Activated naive CD4-positive, alpha-beta T cell treated with anti-CD3 and anti-CD28 coated beads, Interleukin-2, amount 10 ng/mL, durations not matched to agents 7 days and 5 days (primary cell): ENCODE data around the gene SHE.

Experiments
- CTCF ChIA-PET: fragments of 350-600 bp; sonication (Branson Sonifier 250); formaldehyde crosslinking; loops from one replicate; lab custom pipeline; 2021; ENCODE audit warnings: antibody characterized with exemption; lab: Charles Lee
- DNase-seq: peaks from one replicate; pipeline ENCODE4 v3.0.0-alpha.2; 2020
- H3K27ac Mint-ChIP-seq: one replicate; pipeline ENCODE4 v1.8.0; 2021; ENCODE audit warnings: mild to moderate bottlenecking, moderate library complexity, mixed read lengths
- H3K27me3 Mint-ChIP-seq: one replicate; pipeline ENCODE4 v1.8.0; 2021; ENCODE audit warnings: mild to moderate bottlenecking, mixed read lengths
- H3K36me3 Mint-ChIP-seq: one replicate; pipeline ENCODE4 v1.8.0; 2021; ENCODE audit warnings: mixed read lengths
- H3K4me1 Mint-ChIP-seq: one replicate; pipeline ENCODE4 v1.8.0; 2021; ENCODE audit warnings: mixed read lengths
- H3K4me3 Mint-ChIP-seq: one replicate; pipeline ENCODE4 v1.8.0; 2021; ENCODE audit warnings: mild to moderate bottlenecking, moderate library complexity, mixed read lengths
- H3K9me3 Mint-ChIP-seq: one replicate; pipeline ENCODE4 v1.8.0; 2021; ENCODE audit warnings: mixed read lengths

The SHE gene

DNA sequence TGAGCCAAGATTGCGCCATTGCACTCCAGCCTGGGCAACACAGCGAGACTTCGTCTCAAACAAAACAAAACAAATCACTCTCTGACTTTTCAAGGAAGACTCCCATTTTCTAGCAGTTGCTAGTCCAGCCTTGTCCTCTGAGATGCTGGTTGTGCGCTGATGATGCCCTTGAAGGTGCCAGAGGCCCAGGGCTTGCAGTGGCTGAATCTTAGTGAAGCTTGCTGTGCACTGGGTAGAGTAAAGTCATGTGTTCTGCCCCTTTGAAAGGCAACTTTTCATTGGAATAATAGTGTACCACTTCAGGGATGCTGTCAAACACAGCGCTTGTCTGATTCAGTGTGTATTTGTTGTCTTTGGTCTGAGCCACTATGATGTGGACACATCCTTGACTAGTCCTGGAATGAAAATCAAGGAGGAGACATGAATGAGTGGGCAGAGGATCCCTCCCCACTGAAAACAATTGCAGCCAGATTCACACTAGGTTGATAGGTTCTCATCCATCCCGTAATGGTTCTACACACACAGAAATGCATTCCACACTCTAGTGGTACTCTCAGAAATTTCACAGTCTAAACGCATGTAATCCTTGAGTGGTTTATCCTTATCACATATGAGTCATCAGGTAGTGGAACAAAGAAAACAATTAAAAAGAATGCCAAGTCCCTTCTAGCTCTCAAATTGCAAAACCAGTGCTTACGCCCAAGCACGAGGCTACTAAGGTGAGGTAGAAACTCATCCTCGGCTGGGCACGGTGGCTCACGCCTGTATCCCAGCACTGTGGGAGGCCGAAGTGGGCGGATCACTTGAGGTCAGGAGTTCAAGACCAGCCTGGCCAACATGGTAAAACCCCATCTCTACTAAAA, 18.0 kb downstream of the SHE start:
- Mint-ChIP-seq H3K27ac (no peak overlapping the region), H3K36me3 (no peaks in the 10 kb centered on the region), H3K4me1 (peaks cover 4% of the 10 kb centered on the region), H3K9me3 (no peaks in the 10 kb centered on the region), H3K27me3 (peaks cover 43% of the 10 kb centered on the region), H3K4me3 (no peak overlapping the region)
- CTCF ChIA-PET, result interaction anchor here (1.1 to 5.5 kb wide), 3 partner anchors 63 to 81 kb away, joined by 3 to 128 read pairs (median 6); no protein-coding TSS in a partner anchor
- DNase-seq, result no peak

DNA sequence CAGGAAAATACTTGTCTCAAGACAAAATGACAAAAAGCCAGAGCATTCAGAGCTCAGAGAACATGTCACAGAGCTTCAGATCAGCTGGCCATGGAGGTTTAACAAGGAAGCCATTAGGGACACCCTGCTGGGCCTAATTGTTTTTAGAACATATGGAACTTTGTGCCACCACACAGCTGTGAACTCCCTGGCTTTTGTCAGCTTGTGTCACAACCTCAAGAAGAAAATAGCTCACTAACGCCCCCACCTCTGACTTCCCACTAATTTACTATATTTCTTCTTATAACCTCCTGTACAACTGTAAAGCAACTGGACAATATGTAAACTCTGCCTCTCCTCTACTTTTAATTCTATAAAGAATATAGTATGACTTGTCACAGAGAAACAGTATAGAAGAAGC, 21.2 kb downstream of the SHE start:
- DNase-seq, result no peak
- Mint-ChIP-seq H3K27me3 (peaks cover 32% of the 10 kb centered on the region), H3K4me3 (no peak overlapping the region), H3K9me3 (no peaks in the 10 kb centered on the region), H3K27ac (no peak overlapping the region), H3K36me3 (no peaks in the 10 kb centered on the region), H3K4me1 (peaks cover 17% of the 10 kb centered on the region)
- CTCF ChIA-PET, result interaction anchor here (0.7 to 5.5 kb wide), 21 partner anchors 8 to 562 kb away, joined by 3 to 128 read pairs (median 4); partner anchors contain the start of gene PMVK

DNA sequence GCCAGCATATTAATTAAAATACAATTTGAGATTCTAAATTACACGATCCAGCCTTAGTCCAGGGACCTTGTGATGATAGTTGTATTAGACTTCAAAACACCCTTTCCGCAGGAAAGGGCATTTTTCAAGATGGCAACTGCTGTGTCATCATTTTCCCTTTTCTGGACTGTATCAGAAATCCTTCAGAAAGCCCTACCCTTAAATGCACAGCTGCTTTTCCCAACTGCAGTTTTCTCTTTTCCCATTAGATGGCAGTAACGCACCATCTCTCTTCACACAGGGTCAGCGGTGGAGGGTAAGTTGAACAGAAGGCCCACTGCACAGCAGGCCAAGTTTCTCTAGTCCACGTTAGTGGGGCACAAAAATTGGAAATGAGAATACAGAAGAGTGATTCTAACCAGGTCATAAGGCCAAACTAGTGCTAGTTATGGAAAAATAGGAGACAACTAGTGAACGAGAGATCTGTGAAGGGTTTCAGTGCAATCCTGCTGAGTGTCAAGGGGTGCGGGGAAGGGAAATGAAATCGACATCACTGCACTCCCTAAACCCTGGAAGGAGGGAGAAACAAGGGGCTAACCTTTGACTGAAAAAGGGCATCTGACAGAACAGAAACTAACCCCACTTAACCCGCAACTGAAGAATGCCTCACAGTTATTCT, 22.3 kb downstream of the SHE start:
- Mint-ChIP-seq H3K36me3 (no peaks in the 10 kb centered on the region), H3K4me1 (peaks cover 17% of the 10 kb centered on the region), H3K27ac (no peak overlapping the region), H3K4me3 (no peak overlapping the region), H3K27me3 (peaks cover 23% of the 10 kb centered on the region), H3K9me3 (no peaks in the 10 kb centered on the region)
- CTCF ChIA-PET, result interaction anchor here (0.6 to 5.5 kb wide), 31 partner anchors 9 to 605 kb away, joined by 3 to 128 read pairs (median 6); no protein-coding TSS in a partner anchor
- DNase-seq, result peak; percentile 66

DNA sequence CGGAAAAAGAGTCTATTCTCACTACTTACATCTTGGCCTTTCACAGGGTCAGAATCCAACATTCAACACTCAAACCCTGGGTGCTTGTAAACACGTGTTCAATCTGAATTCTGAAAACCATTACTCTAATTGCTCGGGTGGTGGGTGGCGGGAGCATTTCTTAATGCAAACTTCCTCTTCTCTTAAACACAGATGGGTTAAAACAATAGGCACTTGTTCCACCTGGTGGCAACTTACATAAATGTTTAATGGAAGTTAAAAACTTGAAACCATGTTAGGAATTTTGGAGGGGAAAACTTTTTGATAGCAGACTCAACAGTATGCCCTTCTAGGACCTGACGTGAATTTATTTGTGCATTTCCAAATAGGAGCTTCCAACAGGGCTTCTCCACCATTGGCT, 23.6 kb downstream of the SHE start:
- no peak overlapping the region for H3K27ac Mint-ChIP-seq
- H3K36me3 Mint-ChIP-seq, result no peaks in the 10 kb centered on the region
- CTCF ChIA-PET, result interaction anchor here (0.7 to 5.5 kb wide), 19 partner anchors 11 to 539 kb away, joined by 3 to 128 read pairs (median 7); no protein-coding TSS in a partner anchor
- H3K4me3 Mint-ChIP-seq, result no peak overlapping the region
- peaks cover 17% of the 10 kb centered on the region for H3K4me1 Mint-ChIP-seq
- peaks cover 12% of the 10 kb centered on the region for H3K27me3 Mint-ChIP-seq
- DNase-seq, result peak; percentile 43
- no peaks in the 10 kb centered on the region for H3K9me3 Mint-ChIP-seq

DNA sequence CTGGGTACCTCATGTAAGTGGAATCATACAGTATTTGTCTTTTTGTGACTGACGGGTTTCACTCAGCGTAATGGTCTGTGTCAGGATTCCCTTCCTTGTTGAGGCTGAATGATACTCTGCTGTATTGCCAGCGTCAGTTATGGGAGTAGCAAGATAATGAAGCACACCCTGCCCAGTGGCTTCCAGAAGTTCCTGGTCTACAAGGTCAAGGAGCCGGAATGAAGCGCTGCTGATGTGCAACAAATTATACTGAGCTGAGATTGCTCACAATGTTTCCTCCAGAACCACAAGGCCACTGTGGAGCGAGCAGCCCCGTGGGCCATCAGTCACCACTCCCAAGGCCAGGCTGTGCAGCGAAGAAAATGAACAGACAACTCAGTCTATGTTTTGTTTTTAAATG, 24.2 kb downstream of the SHE start:
- peaks cover 6% of the 10 kb centered on the region for H3K27me3 Mint-ChIP-seq
- DNase-seq, result no peak
- CTCF ChIA-PET, result interaction anchor here (0.7 to 2.4 kb wide), 3 partner anchors 71 to 154 kb away, joined by 3 to 13 read pairs (median 5); no protein-coding TSS in a partner anchor
- H3K9me3 Mint-ChIP-seq, result no peaks in the 10 kb centered on the region
- no peaks in the 10 kb centered on the region for H3K36me3 Mint-ChIP-seq
- peaks cover 17% of the 10 kb centered on the region for H3K4me1 Mint-ChIP-seq
- H3K27ac Mint-ChIP-seq, result no peak overlapping the region
- H3K4me3 Mint-ChIP-seq, result no peak overlapping the region

DNA sequence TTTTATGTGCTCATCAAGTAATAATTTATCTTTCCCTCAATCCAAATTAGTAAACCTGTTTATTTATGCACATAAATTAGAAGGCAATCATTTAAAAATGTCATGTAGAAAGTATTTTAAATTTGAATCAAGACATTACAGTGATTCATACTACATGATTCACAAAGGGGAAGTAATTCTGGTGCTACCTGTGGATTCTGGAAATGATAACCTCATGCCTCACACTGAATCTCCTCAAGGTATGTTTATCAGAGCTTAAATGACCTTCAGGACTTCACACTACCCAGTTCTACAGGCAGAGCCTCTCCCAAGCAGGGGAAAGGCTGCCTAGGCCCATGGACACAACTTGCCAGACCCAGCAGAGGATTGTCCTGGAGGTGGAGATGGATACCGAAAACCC, 25.4 kb downstream of the SHE start:
- Mint-ChIP-seq H3K4me3 (no peak overlapping the region), H3K4me1 (peaks cover 17% of the 10 kb centered on the region), H3K36me3 (no peaks in the 10 kb centered on the region), H3K9me3 (no peaks in the 10 kb centered on the region), H3K27ac (no peak overlapping the region), H3K27me3 (peaks cover 2% of the 10 kb centered on the region)
- CTCF ChIA-PET, result interaction anchor here (0.6 to 1.1 kb wide), 2 partner anchors 58 to 91 kb away, joined by 3 read pairs; no protein-coding TSS in a partner anchor
- no peak for DNase-seq

DNA sequence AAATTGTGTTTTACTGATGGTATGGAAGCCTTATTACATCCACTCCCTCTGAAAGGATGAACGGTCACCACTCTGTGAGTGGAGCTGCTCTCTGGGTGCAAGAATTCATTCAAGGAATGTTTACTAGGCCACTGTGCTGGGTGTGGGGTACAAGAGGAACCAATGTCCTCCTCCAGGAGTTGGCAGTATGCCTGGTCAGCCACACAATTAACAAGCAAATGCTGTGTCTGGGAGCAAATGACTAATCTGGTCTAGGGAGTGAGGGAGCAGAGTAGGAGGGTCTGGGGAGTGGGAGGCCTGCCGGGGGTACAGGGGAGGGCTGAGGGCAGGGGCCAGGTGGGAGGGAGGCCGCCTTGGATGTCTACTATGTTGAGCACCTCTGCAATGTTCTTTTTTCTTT, 27.4 kb downstream of the SHE start:
- H3K4me3 Mint-ChIP-seq, result no peak overlapping the region
- no peaks in the 10 kb centered on the region for H3K36me3 Mint-ChIP-seq
- H3K4me1 Mint-ChIP-seq, result peaks cover 15% of the 10 kb centered on the region
- DNase-seq, result no peak
- CTCF ChIA-PET, result interaction anchor here (1.0 to 1.1 kb wide), 2 partner anchors 71 kb away, joined by 3 read pairs; no protein-coding TSS in a partner anchor
- no peak overlapping the region for H3K27ac Mint-ChIP-seq
- H3K27me3 Mint-ChIP-seq, result peaks cover 5% of the 10 kb centered on the region
- H3K9me3 Mint-ChIP-seq, result no peaks in the 10 kb centered on the region

DNA sequence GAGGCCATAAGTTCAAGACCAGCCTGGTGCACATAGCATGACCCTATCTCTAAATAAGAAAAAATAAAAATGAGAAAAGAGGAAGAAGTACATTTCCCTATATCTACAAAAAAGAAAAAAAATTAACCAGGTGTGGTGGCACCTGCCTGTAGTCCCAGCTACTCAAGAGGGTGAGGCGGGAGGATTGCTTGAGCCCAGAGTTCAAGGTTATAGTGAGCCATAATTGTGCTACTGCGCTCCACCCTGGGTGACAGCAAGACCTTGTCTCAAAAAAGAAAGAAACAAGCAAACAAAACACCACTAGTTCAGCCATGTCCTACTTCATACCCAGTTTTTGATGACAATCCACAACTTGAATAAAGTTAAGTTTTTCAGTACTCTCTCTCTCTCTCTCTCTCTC, 30.9 kb downstream of the SHE start:
- Mint-ChIP-seq H3K36me3 (no peaks in the 10 kb centered on the region), H3K27ac (no peak overlapping the region), H3K4me1 (peaks cover 14% of the 10 kb centered on the region), H3K4me3 (no peak overlapping the region), H3K9me3 (no peaks in the 10 kb centered on the region), H3K27me3 (peaks cover 10% of the 10 kb centered on the region)
- CTCF ChIA-PET, result no interaction called here
- DNase-seq, result no peak

DNA sequence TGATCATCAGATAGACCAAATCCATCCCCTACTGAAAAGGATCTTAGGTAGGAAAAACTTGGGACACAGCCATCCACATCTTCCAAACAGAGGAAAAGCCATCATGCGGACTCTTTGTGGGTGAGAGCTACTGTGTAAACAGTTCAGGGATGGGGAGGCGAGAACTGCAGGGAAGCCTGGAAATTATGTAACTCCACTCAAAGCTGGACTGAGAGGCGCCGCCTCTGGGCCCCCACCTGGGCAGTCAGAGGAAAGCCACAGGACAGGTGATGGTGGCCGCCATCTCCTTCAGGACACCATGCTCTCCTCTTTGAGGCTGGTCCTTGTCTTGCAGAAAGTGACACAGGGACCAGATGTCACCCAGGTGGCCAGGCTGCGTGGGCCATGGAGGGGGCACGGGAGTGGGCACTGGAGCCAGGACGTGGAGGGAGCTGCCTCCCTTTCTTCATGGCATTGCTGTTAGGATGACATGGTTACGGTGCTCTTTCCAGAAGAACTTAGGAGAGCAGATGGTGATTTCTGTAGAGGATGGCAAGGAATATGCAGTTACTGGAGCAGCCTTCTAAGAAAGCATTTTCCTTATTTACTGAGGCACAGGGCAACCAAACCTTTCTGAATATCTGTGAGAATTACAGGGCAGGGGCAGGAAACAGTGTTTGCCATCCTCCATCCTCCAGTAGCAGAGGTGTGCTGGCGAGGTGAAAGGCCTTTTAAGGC, 32.2 kb downstream of the SHE start:
- no peaks in the 10 kb centered on the region for H3K9me3 Mint-ChIP-seq
- peaks cover 21% of the 10 kb centered on the region for H3K27me3 Mint-ChIP-seq
- no peaks in the 10 kb centered on the region for H3K36me3 Mint-ChIP-seq
- H3K4me1 Mint-ChIP-seq, result peaks cover 27% of the 10 kb centered on the region
- no peak overlapping the region for H3K4me3 Mint-ChIP-seq
- no peak overlapping the region for H3K27ac Mint-ChIP-seq
- no peak for DNase-seq
- CTCF ChIA-PET, result no interaction called here

DNA sequence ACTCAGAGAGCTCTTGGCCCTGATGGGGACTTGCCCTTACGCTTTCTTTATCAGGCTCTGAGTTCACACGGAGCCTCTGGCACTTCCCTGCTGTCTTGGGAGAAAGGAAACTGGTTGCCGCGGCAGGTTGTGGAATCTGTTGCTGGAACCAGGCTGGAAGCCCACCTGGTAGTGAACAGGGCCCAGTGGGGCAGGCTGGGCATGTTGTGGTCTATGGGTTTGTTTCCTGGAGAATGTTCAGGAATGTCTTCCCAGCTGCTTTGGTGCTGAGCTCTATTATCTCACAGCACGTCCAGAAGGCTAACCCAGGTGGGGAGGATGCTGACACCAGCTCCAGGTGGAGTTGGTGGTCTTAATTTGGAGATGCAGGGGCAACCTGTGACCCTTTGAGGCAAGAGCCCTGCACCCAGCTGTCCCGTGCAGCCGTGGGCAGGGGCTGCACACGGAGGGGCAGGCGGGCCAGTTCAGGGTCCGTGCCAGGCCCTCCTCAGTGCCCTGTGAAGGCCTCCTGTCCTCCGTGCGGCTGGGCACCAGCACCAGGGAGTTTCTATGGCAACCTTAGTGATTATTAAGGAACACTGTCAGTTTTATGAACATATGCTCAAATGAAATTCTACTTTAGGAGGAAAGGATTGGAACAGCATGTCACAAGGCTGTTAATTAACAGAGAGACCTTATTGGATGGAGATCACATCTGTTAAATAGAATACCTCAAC, 33.5 kb downstream of the SHE start:
- peak; percentile 5 for DNase-seq
- Mint-ChIP-seq H3K9me3 (no peaks in the 10 kb centered on the region), H3K27me3 (peaks cover 24% of the 10 kb centered on the region), H3K27ac (no peak overlapping the region), H3K36me3 (peaks cover 2% of the 10 kb centered on the region), H3K4me1 (peaks cover 40% of the 10 kb centered on the region), H3K4me3 (no peak overlapping the region)
- CTCF ChIA-PET, result interaction anchor here (1.5 to 1.9 kb wide), 3 partner anchors 11 to 65 kb away, joined by 5 to 9 read pairs (median 5); no protein-coding TSS in a partner anchor

DNA sequence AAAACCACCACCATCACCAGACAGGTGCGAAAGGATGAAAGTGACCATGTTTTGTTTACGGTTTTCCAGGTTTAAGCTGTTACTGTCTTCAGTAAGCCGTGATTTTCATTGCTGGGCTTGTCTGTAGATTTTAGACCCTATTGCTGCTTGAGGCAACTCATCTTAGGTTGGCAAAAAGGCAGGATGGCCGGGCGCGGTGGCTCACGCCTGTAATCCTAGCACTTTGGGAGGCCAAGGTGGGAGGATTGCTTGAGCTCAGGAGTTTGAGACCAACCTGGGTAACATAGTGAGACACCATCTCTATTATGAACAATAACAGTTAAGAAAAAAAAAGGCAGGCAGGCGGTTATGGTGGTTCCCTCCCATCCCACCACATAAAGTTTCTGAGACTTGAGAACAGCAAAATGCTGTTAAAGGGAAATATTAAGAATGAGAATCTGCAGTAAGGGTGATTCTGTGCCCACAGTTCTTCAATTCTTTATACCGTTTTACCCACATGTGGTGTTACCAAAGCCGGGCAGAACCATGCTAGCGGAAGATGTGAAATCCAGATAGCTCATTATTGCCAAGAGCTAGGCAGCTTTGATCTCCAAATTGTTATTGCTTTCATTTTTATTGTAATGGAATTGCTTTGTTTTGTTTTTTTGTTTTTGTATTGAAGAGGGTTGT, 34.6 kb downstream of the SHE start:
- H3K4me1 Mint-ChIP-seq, result peaks cover 51% of the 10 kb centered on the region
- H3K36me3 Mint-ChIP-seq, result peaks cover 2% of the 10 kb centered on the region
- H3K27me3 Mint-ChIP-seq, result peaks cover 24% of the 10 kb centered on the region
- H3K4me3 Mint-ChIP-seq, result no peak overlapping the region
- no peaks in the 10 kb centered on the region for H3K9me3 Mint-ChIP-seq
- peak; percentile 21 for DNase-seq
- CTCF ChIA-PET, result interaction anchor here (1.2 to 1.9 kb wide), 5 partner anchors 10 to 79 kb away, joined by 3 to 9 read pairs (median 5); no protein-coding TSS in a partner anchor
- no peak overlapping the region for H3K27ac Mint-ChIP-seq

DNA sequence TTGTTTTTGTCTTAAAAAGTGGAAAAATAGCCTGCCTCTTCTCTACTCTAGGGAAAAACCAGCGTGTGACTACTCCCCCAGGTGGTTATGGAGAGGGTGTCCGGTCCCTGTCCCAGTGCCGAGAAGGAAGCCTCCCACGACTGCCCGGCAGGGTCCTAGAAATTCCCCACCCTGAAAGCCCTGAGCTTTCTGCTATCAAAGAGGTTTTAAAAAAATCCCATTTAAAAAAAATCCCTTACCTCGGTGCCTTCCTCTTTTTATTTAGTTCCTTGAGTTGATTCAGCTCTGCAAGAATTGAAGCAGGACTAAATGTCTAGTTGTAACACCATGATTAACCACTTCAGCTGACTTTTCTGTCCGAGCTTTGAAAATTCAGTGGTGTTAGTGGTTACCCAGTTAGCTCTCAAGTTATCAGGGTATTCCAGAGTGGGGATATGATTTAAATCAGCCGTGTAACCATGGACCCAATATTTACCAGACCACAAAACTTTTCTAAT, 35.2 kb downstream of the SHE start:
- peak; percentile 13 for DNase-seq
- Mint-ChIP-seq H3K27me3 (peaks cover 24% of the 10 kb centered on the region), H3K4me1 (peaks cover 53% of the 10 kb centered on the region), H3K36me3 (peaks cover 2% of the 10 kb centered on the region), H3K27ac (no peak overlapping the region), H3K9me3 (no peaks in the 10 kb centered on the region), H3K4me3 (no peak overlapping the region)
- CTCF ChIA-PET, result interaction anchor here (1.2 to 1.9 kb wide), 4 partner anchors 9 to 80 kb away, joined by 3 to 9 read pairs (median 4); no protein-coding TSS in a partner anchor
